ENCODE measurements around the gene DNAI1.

Gene DNAI1

GRCh38 chr9:34560599-34561214 is 102.1 kb downstream of the DNAI1 start:
- no peak for DNase-seq

- DNase-seq, result no peak
Observed at GRCh38 chr9:34562135-34562745, 103.6 kb downstream of the DNAI1 start.

GRCh38 chr9:34563262-34563661 is 104.7 kb downstream of the DNAI1 start:
- DNase-seq, result no peak

- DNase-seq, result no peak
Observed at GRCh38 chr9:34564617-34565016, 106.0 kb downstream of the DNAI1 start.

GRCh38 chr9:34565856-34566255 is 107.3 kb downstream of the DNAI1 start:
- DNase-seq, result no peak

GRCh38 chr9:34566322-34566721 is 107.7 kb downstream of the DNAI1 start:
- no peak for DNase-seq

- DNase-seq, result no peak
Observed at GRCh38 chr9:34566972-34567371, 108.4 kb downstream of the DNAI1 start.

- DNase-seq, result no peak
Observed at GRCh38 chr9:34568133-34568532, 109.5 kb downstream of the DNAI1 start.

- DNase-seq, result no peak
Observed at GRCh38 chr9:34568774-34569173, 110.2 kb downstream of the DNAI1 start.

GRCh38 chr9:34570376-34570775 is 111.8 kb downstream of the DNAI1 start:
- DNase-seq, result no peak
